Fibroblast of upper back skin (primary cell): ENCODE measurements around the gene CPA1.

ENCODE experiments used
- DNase-seq: peaks from one replicate; pipeline ENCODE4 v3.0.0-alpha.2; 2013

Gene CPA1

GRCh38 chr7:130379921-130380860 is at the start of gene CPA1:
CPA1 (plus strand) TSS chr7:130380494; CDS start chr7:130380521, 27 bp downstream.
- DNase-seq = no peak

GRCh38 chr7:130332259-130333053 is 47.8 kb upstream of the CPA1 start:
- peak; percentile 34 for DNase-seq

GRCh38 chr7:130333832-130334231 is 46.5 kb upstream of the CPA1 start:
- no peak for DNase-seq

GRCh38 chr7:130334274-130334673 is 46.0 kb upstream of the CPA1 start:
- no peak for DNase-seq

GRCh38 chr7:130337410-130337971 is 42.8 kb upstream of the CPA1 start:
- no peak for DNase-seq

GRCh38 chr7:130338233-130338632 is 42.1 kb upstream of the CPA1 start:
- no peak for DNase-seq

GRCh38 chr7:130341882-130342281 is 38.4 kb upstream of the CPA1 start:
- DNase-seq = no peak

GRCh38 chr7:130342701-130343380 is 37.5 kb upstream of the CPA1 start:
- no peak for DNase-seq

GRCh38 chr7:130344271-130344866 is 35.9 kb upstream of the CPA1 start, which contains the start of gene CPA5:
CPA5 (plus strand) TSS chr7:130344816; CDS start chr7:130346486, 1,670 bp downstream.
- no peak for DNase-seq

- no peak for DNase-seq
Measured at GRCh38 chr7:130345136-130345535, 35.2 kb upstream of the CPA1 start.

GRCh38 chr7:130345725-130346124 is 34.6 kb upstream of the CPA1 start:
- no peak for DNase-seq

- peak; percentile 44 for DNase-seq
Measured at GRCh38 chr7:130346177-130346905, 34.0 kb upstream of the CPA1 start.

GRCh38 chr7:130346941-130347340 is 33.4 kb upstream of the CPA1 start:
- DNase-seq = no peak

GRCh38 chr7:130349911-130350782 is 30.1 kb upstream of the CPA1 start:
- peak; percentile 70 for DNase-seq

- peak; percentile 47 for DNase-seq
Measured at GRCh38 chr7:130350945-130351790, 29.1 kb upstream of the CPA1 start.

GRCh38 chr7:130351791-130352090 is 28.6 kb upstream of the CPA1 start:
- no peak for DNase-seq

- DNase-seq = peak; percentile 73
Measured at GRCh38 chr7:130352194-130353074, 27.9 kb upstream of the CPA1 start.

GRCh38 chr7:130353196-130353595 is 27.1 kb upstream of the CPA1 start:
- no peak for DNase-seq
